HG03039 (cell line): ENCODE results near the gene ADAMTSL2.

ENCODE experiments used
- ATAC-seq: cut with Tn5 transposase; IDR thresholded peaks from one replicate; pipeline ENCODE4 v1.9.1; 2021; ENCODE audit warnings: mild to moderate bottlenecking, moderate library complexity; ENCODE audit not compliant: unreplicated experiment

ADAMTSL2 gene

GRCh38 chr9:133529874-133530273, 4.6 kb upstream of the ADAMTSL2 start:
- no peak for ATAC-seq

DNA sequence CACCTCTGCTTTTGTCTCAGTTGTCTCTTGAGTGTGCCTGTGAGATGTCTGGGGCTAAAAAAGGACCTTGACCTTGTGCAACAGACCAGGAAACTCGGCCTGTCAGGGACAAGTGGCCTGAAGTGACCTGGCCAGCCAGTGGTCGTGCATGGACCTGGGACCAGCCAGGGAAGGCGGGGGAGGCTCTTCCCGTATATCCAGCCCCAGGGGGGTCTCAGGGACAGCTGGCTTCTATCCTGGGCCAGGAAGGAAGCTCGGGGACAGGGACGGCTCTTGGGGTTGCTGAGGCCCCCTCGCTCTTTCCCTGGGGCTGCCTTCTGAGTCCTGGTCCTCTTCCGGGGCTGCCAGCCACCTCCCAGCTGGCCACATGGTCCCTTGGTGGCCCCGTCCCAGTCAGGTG, 3.2 kb upstream of the ADAMTSL2 start:
- ATAC-seq: no peak

- no peak for ATAC-seq
These were observed 1.4 kb upstream of the ADAMTSL2 start for GRCh38 chr9:133532937-133533668.

DNA sequence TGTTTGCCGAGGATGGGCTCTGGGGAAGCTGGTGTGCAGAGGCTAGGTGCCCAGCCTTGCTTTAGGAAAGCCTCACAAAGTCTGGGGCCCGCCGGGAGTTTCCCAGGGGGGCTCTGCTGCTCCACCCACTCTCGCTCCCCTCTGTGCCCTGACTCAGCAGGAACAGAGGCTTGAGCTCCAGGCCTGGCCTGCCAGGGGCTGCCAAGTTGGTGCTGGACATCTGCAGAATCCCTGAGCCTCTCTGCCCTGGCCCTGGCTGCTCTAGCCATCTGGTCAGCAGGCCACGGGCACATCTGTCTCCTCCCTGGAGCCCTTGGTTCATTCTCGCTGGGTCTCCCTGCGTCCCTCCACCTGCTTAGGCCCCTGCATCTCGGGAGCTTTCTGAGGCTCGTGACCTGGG, 647 bp upstream of the ADAMTSL2 start:
- no peak for ATAC-seq

GRCh38 chr9:133535306-133535877, 888 bp downstream of the ADAMTSL2 start:
- ATAC-seq: no peak

- ATAC-seq: no peak
These were observed 1.6 kb downstream of the ADAMTSL2 start for GRCh38 chr9:133536080-133536479.

- ATAC-seq: no peak
These were observed 2.0 kb downstream of the ADAMTSL2 start for GRCh38 chr9:133536536-133536935.

DNA sequence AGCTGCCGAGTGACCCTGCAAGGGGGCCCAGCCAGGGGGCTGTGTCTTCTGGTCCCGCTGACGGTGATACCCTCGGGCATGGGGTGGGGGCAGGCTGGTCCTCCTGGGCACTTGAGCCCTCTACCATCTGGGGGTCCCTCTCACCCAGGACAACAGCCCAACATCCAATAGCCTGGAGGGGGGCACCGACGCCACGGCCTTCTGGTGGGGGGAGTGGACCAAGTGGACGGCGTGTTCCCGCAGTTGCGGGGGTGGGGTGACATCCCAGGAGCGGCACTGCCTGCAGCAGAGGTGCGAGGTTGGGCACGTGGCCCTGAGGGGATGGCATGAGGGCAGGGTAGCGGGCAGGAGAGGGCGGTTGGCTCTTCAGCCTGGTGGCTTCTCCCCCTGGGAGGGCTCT, 2.8 kb downstream of the ADAMTSL2 start:
- no peak for ATAC-seq

- ATAC-seq: no peak
These were observed 3.7 kb downstream of the ADAMTSL2 start for GRCh38 chr9:133538176-133538575.

- ATAC-seq: no peak
These were observed 4.6 kb downstream of the ADAMTSL2 start for GRCh38 chr9:133538851-133539833.

DNA sequence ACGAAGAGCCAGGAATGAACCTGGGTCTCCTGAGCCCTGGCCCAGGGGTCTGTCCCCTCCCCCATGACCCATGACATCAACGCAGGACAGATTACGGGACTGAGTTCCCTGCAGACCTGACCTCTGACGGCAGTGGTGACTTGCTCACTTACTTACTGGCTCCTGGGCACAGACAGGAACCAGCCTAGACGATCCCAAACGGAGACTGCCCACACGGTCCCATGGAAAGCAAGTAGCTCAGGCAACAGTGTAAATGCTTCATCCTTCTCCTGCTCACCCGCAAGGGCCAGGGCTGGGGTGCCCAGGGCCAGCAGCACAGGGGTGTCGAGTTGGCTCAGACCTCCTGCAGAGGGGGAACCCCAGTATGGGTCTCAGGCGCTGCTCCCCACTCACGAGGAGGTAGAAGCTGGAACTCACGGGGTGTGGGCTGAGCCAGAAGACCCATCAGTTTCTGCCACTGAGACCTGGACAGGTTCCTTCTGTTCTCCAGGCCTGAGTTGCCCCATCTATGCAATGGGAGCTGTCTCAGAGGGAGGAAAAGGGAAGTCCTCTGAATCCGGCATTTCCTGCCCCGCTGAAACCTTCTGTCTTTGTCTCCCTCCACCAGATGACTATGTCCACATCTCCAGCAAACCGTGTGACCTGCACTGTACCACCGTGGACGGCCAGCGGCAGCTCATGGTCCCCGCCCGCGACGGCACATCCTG, 5.6 kb downstream of the ADAMTSL2 start:
- no peak for ATAC-seq

DNA sequence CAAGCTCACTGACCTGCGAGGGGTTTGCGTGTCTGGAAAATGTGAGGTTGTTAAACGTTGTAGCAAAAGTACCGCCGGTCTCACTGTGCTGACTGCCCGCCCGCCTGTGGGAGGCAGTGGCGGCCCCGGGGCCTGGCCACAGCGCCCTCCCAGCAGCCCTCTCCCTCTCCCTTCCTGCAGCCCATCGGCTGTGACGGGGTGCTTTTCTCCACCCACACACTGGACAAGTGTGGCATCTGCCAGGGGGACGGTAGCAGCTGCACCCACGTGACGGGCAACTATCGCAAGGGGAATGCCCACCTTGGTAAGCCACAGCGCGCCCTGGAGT, 6.2 kb downstream of the ADAMTSL2 start:
- no peak for ATAC-seq

DNA sequence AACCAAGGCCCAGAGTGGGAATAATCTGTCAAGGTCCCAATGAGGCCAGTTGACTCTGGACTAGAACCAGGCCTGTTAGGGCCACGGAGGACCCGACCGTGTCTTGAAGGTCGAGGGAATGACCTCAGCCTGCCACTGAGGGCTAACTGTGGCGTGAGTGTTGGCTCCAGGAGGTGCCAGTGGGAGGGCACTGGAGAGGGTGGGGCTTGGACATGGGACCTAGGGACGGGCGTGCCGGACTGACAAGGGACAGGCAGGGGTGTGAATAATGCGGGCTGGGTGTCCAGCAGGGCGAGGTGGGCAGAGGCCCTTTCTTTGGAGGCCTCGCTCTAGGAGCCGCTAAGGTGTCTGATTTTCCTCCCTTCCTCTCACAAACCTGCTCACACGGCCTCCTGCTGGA, 7.5 kb downstream of the ADAMTSL2 start:
- no peak for ATAC-seq

DNA sequence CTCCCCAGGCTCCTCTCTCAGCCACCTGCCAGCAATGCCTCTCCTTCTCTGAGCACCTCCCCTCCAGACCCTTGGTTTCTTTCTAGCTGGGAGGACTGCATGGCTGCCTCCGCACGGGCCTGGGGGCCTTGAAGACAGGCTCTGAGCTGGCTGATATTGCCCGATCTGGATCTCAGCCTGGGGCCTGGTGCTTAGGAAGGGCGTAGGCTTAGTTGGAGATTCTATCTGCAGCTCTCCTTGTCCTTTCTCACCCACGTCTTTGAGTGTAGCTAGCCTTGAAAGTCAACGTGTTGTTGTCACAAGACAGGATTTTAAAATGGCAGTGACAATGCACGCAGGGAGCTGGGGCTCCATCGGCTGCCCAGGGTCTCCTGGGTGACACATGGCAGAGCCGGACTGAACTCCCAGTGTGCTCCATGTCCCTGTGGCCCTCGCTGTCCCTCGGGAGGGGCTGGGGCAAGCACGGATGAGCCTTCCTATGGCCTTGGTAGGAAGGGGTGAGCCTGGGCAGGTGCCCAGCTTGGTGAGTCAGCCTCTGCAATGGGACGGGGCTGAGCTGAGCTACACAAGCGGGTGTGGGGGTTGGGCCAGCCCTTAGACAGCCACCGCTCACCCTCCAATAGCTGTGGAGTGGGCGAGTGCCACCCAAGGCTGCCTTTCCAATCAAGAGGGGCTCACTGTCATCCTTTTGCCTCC, 9.4 kb downstream of the ADAMTSL2 start:
- ATAC-seq: no peak

DNA sequence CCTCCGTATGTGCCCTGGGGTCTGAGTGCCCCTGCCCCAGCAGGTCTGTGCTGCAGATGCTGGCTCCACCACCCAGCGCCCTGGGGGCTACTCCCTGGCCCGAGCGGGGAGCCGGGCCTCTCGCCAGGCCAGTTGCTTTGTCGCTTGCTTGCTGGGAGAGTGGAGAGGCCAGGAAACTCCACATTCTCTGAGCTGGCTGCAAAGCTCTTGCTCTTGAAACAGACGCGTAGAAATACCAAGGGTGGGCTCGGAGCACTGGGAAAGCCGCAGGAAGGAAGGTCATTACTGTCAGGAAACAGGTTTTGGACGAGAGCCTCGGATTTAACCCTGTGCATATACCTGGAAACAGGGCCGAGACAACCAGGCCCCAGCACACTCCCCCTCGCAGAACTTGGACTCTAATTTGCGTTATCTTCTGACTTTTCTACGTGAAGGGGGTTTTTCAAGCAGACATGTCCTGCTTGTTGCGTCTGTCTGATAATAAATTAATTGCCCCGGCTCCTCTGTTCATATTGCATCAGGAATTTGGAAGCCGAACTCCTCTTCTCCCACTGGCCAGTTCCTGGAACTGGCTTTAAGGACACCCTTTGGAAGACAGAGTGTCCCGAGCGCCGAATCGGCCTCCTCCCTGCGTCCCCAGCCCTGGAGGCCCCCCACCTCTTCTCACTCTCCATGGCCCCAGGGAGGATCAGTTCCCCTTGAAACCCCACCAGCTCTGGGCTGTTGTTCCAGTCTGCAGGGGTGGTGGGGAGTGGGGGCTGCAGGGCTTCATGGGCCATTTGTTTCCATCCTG, 11.2 kb downstream of the ADAMTSL2 start:
- ATAC-seq: no peak

DNA sequence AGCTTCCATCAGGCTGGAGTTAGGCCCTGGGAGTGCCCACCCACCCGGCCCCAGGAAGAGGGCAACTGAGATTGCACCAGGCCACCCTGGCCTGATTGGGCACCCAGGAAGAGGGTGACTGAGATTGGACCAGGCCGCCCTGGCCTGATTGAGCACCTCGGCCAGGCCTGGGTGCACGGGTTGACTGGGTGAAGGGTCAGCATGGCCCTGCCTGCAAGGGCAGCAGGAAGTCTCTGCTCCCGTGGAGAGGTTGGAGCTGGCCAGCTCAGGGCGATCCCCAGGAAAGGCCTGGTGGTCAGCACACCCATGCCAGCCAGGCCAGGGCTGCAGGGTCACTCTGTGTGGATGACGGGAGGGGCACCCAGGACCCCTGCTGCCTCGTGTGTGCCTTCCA, 11.8 kb downstream of the ADAMTSL2 start:
- ATAC-seq: no peak

DNA sequence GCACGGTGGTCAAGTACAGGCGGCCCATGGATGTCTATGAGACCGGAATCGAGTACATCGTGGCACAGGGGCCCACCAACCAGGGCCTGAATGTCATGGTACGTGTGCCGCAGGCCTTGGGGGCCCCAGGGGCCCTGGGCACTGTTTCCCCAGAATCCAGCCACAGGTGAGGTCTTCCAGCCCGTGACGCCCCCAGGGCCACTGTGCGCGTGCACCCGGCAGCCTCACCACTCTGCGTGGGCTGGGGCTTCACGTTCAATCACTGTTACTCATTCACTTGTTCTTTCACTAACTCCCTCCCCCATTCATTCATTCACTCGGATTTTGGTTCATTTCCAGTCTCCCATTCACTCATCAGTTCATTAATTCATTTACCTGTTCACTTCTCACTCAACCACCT, 12.6 kb downstream of the ADAMTSL2 start:
- ATAC-seq: no peak

- ATAC-seq: no peak
These were observed 16.9 kb downstream of the ADAMTSL2 start for GRCh38 chr9:133551446-133551845.

- ATAC-seq: no peak
These were observed 17.7 kb downstream of the ADAMTSL2 start for GRCh38 chr9:133552236-133552635.

DNA sequence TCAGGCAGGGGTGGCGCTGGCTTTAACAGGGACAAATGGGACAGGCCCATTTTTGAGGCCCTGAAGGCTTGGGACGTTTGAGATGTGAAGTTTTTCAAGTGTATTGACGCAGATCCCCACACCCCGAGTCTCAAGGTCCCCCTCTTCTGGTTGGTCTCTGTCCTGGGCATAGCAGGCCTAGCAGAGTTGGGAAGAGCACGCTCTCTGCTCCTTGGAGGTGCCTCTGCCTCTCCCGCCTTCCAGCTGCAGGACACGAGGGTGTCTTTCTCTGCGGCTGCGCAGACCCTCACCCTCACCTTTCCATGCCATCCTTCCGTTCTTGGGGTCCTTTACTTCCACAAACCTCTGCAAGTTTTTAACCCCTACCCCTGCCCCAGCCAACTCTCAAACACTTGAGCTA, 18.6 kb downstream of the ADAMTSL2 start:
- no peak for ATAC-seq
